HG03095 (cell line): Measurements from ENCODE around the gene ANKRD26.

Experiments used
- ATAC-seq: cut with Tn5 transposase; IDR thresholded peaks from one replicate; pipeline ENCODE4 v1.9.1; 2021; ENCODE audit warnings: moderate library complexity; ENCODE audit not compliant: unreplicated experiment

The ANKRD26 gene

GRCh38 chr10:27022048-27022447, 78.2 kb downstream of the ANKRD26 start:
- no peak for ATAC-seq

- no peak for ATAC-seq
Measured at GRCh38 chr10:27020243-27020642, 80.1 kb downstream of the ANKRD26 start.

GRCh38 chr10:27019827-27020226, 80.5 kb downstream of the ANKRD26 start:
- no peak for ATAC-seq

DNA sequence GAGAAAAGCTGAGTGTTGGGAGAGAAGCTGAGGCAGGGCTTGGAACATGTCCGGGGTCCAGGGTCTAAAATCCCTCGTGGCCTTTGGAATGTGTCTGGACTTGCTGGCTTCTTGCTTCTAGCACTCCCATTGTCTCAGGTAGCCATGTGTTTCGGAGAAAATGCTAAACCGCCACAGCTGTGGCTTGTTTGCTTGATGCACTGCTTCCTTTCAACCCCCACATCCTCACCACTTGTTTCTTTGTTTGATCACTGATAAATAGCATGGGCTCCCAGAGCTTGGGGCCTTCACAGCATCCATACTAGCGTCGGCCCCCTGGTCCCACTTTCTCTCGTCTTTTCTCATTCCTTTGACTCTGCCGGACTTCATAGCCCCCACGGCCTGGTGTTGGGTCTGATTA, 102.7 kb downstream of the ANKRD26 start:
- ATAC-seq = no peak

- no peak for ATAC-seq
Measured at GRCh38 chr10:26994743-26995142, 105.6 kb downstream of the ANKRD26 start.

DNA sequence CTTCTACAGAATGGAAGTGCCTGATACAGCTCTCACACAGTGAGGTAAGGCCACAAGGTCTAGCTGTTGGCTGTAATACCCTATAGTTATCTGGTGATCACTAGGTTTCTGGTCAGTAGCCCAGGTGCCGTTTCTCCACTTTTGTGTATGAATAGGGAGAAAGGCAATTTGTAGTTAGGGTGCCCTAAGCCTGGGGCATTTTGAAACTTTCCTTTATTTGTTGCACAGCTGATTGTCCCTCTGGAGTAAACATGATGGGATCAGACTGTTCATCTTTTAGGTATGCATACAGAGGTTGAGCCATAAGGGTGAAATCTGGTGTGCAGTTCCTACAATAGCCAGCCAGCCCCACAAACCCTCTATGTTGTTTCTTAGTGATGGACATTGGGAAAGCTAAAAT, 112.4 kb downstream of the ANKRD26 start:
- no peak for ATAC-seq

DNA sequence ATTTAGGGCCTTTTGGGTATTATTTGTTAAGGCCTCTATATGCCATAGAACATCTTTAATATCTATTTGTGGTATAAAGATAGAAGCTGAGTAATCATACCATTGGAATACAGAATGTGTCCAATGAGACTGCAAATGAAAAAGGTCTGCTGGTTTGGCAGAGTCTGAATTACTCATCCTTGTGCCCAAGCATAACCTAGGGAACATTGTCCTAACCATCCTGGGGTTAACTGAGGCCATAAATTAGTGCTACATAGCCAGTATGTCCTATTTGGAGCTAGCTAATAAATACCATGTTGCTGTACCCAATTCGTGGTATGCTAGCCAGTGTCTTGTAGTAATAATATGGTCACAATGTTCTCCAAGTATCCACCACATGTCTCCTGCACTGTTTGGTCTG, 117.1 kb downstream of the ANKRD26 start:
- no peak for ATAC-seq

- no peak for ATAC-seq
Measured at GRCh38 chr10:26982058-26982457, 118.2 kb downstream of the ANKRD26 start.

DNA sequence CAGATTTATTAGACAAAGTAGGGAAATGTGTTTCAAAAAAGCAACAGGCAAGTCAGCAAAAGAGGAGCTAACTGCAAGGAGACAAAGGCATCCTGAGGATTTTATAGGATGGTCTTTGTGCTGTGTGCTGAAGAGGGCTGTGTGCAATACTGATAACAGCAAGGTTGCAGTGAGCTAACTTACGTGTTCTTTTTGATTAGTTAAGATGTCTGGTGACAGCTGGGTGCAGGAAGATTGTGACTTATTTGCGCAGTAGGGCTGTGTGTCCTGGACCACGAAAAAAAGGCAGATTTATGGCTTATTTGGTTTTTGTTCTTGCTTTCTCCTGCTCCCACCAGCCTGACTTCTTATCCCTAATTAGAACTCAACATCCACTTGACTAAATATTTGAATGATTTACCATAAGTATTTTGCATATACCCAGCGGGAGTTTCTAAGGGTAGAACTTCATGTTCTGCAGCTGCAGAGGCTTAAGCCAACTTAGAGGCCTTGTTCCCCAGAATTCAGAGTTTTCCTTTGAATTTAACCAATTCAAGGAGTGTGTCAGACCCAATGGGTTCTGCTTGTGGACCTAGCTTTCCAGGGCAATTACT, 119.0 kb downstream of the ANKRD26 start:
- no peak for ATAC-seq

DNA sequence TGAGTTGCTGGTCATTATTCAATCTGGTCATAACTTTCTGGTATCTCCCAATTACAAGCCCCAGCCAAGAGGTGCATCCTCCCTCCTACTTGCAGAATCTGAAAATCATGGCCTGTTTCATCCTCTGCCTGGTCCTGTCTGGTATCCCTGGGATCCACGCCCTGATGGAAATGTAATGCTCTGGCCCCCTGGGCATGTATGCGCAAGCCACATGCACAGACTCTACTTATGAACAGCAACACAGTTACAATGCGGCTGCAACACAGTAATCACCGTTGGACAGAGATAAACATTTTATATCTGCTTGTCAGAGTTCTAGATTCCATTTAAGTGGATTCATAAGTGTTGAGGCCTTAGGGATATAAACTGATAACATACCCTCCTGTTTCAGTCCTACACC, 121.8 kb downstream of the ANKRD26 start:
- ATAC-seq = no peak

DNA sequence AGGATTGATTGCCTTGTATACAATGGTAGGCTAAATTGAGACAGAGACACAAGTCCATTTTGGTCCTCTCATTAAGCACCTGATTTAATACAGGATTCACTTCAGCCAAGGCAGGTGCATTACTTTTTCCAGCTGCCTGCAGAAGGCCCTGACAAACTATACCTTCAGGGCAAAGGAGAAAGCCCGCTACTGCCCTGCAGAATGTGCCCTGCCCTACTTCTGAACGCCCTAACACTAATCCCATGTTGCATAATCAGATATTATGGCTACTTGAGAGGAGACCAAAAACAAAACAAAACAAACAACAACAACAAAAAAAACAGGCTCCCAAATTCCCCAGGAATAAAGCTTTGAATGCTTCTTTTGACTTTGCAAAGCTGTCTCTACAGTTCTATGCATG, 122.7 kb downstream of the ANKRD26 start:
- no peak for ATAC-seq

- no peak for ATAC-seq
Measured at GRCh38 chr10:26970667-26971066, 129.6 kb downstream of the ANKRD26 start.

DNA sequence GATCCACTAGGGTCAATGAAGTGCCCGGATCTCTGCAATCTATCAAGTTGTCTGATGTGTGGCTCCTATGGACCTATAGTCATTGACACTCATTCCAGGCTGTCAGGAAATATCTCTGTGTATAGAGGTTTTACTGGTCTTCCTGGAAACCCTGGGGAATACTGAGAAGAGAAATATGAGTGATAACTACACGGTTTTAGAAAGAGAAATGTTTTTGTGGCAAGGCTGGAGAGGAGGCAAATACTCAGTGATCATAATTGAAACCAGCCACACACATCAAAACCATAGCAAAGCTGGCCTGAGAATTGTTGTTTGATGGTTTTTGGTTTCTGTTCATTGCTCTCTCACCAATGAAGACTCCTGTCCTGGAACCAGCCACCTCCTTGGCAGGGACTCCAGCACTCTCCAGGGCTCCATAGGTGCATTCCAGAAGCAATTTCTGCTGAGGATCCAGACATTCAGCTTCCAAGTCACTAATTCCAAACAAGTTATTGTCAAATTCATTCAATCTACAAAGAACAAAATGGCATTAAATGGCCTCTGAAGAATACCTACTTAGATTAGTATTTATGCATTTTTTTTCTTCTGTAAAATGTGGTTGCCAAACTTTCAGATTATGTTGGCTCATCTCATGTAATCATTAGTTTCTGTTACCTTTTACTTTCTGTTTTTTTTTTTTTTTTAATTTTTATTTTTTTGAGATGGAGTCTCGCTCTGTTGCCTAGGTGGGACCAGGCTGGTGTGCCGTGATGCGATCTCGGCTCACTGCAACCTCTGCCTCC, 131.0 kb downstream of the ANKRD26 start:
- ATAC-seq = peak; percentile 88

GRCh38 chr10:26962835-26963234, 137.5 kb downstream of the ANKRD26 start:
- no peak for ATAC-seq

DNA sequence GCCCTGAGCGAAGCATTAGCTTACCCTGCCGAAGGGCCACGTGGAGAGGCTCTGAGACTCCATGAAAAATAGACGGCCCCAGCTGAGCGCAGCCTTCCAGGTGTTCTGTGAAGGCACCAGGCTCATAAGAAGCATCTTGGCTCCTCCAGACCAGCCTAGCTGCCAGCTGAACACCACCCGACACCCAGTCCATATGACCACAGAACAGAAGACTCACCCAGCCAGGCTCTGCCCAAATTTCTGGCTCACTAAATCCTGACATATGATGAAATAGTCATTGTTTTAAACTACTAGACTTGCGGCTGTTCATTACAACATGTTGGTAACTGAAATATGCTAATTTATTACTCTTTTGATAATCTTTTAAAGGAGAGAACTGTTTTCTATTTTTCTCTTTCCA, 140.0 kb downstream of the ANKRD26 start:
- no peak for ATAC-seq

DNA sequence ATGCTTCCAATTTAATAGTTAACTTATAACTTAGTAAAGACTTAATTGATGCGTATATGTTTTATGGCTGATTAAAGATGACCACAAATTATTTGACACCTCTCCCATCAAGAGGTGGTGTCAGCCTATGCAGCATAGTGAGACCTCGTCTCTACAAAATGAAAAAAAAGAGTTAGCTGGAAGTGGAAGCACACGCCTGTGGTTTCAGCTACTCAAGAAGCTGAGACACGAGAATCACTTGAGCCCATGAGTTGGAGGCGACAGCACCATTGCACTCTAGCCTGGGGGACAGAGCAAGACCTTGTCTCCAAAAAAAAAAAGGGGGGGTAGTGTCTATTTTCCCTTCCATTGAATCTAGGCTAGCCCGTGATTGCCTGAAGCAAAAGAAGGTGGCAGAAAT, 140.5 kb downstream of the ANKRD26 start:
- no peak for ATAC-seq
